Measurements from ENCODE around the gene BNIPL.

Gene BNIPL

GRCh38 chr1:151059109-151060006, 23.0 kb downstream of the BNIPL start, which contains the start of gene CDC42SE1:
CDC42SE1 (minus strand) TSS chr1:151059622; CDS start chr1:151055730, 3,892 bp downstream.
- peak; percentile 78 for DNase-seq

- no peak for DNase-seq
Measured at GRCh38 chr1:151060007-151060656, 23.7 kb downstream of the BNIPL start, which contains the start of gene MLLT11. MLLT11 (plus strand) TSS chr1:151060397; CDS start chr1:151067225, 6,828 bp downstream.

GRCh38 chr1:151060657-151061421, 24.5 kb downstream of the BNIPL start:
- DNase-seq, result peak; percentile 15

- DNase-seq, result no peak
Measured at GRCh38 chr1:151061704-151062103, 25.3 kb downstream of the BNIPL start.

- no peak for DNase-seq
Measured at GRCh38 chr1:151062741-151063371, 26.5 kb downstream of the BNIPL start.

GRCh38 chr1:151065089-151065645, 28.8 kb downstream of the BNIPL start:
- DNase-seq, result no peak

- DNase-seq, result no peak
Measured at GRCh38 chr1:151067185-151067584, 30.8 kb downstream of the BNIPL start.

- no peak for DNase-seq
Measured at GRCh38 chr1:151069103-151069486, 32.7 kb downstream of the BNIPL start.

- peak; percentile 89 for DNase-seq
Measured at GRCh38 chr1:151070474-151071276, 34.3 kb downstream of the BNIPL start, which contains the start of gene GABPB2. GABPB2 (plus strand) TSS chr1:151070761; CDS start chr1:151088190, 17,429 bp downstream.

- no peak for DNase-seq
Measured at GRCh38 chr1:151072224-151072623, 35.8 kb downstream of the BNIPL start.

- no peak for DNase-seq
Measured at GRCh38 chr1:151085953-151086559, 49.7 kb downstream of the BNIPL start.

Data from KG1 (cell line).